ENCODE results near the gene SLC25A5. TPM values are rescaled to one million over a fixed set of nuclear protein-coding genes. Genes with fewer than 3 reads are reported as not detected.
A peak's percentile ranks its signal among the peaks of the same experiment; 100 is the strongest.

Gene SLC25A5
- total and polyA plus RNA-seq, 4 donors = 103 to 392 (median 144) TPM

DNA sequence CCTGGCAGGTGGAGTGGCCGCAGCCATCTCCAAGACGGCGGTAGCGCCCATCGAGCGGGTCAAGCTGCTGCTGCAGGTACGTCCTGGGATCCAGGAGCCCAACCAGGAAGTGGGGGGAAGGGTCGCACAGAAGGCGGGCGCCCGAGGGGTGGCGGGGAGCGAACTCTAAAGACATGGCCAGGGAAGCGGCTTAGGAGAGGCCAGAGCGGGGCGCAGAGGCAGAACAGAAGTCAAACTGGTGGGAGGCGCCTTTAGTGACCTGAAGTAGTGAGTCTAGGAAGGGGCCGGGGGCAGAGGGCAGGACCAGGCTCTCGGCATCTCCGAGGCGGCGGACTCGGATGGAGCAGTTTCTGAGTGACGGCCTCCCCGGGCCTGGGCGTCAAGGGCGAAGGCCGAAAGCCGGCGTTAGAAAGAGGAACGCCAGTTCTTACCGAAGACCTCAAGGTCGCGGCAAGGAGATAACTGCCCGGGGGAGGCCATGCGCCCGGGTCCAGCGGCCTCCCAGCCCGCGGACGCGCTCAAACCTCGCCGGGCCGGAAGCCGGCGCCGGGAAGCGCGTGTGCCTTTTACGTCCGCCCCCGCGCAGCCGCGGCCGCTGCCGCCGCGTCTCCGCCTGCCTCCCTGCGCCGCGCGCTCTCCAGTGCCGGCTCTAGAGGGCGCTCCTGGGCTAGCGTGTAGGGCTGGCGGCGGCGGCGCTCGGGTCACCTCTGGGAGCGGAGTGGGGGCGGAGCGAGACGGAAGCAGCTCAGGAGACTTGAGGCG lies 488 bp downstream of the SLC25A5 start:
- 1 to 32% methylated on average over 53 to 78 of the region's 78 CpGs for WGBS, 2 donors
- no peaks in the 10 kb centered on the region for H3K27me3 ChIP-seq (ENCODE audit: control insufficient read depth in 1 of 2, insufficient read depth in 2 of 2, low read length in 1 of 2)
- peak; percentile 90 to 96 for DNase-seq
- intact Hi-C loops (cut with DNase I) = loop anchor here in 1 of 2 donors (10.0 kb wide), 1 partner anchor 406 kb away; the partner anchor contains the start of genes NDUFA1 and RNF113A
- H3K36me3 ChIP-seq (ENCODE audit: control insufficient read depth in 1 of 2, insufficient read depth in 2 of 2, low read length in 1 of 2) = peaks cover 0 to 2% of the 10 kb centered on the region in 2 donors
- peak overlapping the region; percentile 50 to 62 for H3K4me3 ChIP-seq (ENCODE audit: low read length in 2 of 2)
- H3K9me3 ChIP-seq (ENCODE audit: control insufficient read depth, low read length) = no peaks in the 10 kb centered on the region
- no peaks in the 10 kb centered on the region for H3K4me1 ChIP-seq (ENCODE audit: control insufficient read depth in 1 of 2, insufficient read depth in 2 of 2, low read length in 2 of 2)
- H3K27ac ChIP-seq (ENCODE audit: low read depth in 1 of 2, low read length in 2 of 2) = peak overlapping the region in 1 of 2 donors; percentile 82
- peak; percentile 93 for ATAC-seq (ENCODE audit: low FRiP score)

GRCh38 chrX:119469313-119469635 lies 1.0 kb downstream of the SLC25A5 start:
- DNase-seq (no peak), ATAC-seq (ENCODE audit: low FRiP score) (no peak)
- intact Hi-C loops (cut with DNase I) = loop anchor here in 1 of 2 donors (10.0 kb wide), 1 partner anchor 406 kb away; the partner anchor contains the start of genes NDUFA1 and RNF113A
- Histone ChIP-seq H3K4me1 (ENCODE audit: control insufficient read depth in 1 of 2, insufficient read depth in 2 of 2, low read length in 2 of 2) (no peaks in the 10 kb centered on the region), H3K4me3 (ENCODE audit: low read length in 2 of 2) (no peak overlapping the region), H3K27ac (ENCODE audit: low read depth in 1 of 2, low read length in 2 of 2) (peak overlapping the region in 1 of 2 donors; percentile 50), H3K9me3 (ENCODE audit: control insufficient read depth, low read length) (no peaks in the 10 kb centered on the region), H3K36me3 (ENCODE audit: control insufficient read depth in 1 of 2, insufficient read depth in 2 of 2, low read length in 1 of 2) (peaks cover 0 to 2% of the 10 kb centered on the region in 2 donors), H3K27me3 (ENCODE audit: control insufficient read depth in 1 of 2, insufficient read depth in 2 of 2, low read length in 1 of 2) (no peaks in the 10 kb centered on the region)
- 14 to 44% methylated on average over 8 of the region's 8 CpGs for WGBS, 2 donors

DNA sequence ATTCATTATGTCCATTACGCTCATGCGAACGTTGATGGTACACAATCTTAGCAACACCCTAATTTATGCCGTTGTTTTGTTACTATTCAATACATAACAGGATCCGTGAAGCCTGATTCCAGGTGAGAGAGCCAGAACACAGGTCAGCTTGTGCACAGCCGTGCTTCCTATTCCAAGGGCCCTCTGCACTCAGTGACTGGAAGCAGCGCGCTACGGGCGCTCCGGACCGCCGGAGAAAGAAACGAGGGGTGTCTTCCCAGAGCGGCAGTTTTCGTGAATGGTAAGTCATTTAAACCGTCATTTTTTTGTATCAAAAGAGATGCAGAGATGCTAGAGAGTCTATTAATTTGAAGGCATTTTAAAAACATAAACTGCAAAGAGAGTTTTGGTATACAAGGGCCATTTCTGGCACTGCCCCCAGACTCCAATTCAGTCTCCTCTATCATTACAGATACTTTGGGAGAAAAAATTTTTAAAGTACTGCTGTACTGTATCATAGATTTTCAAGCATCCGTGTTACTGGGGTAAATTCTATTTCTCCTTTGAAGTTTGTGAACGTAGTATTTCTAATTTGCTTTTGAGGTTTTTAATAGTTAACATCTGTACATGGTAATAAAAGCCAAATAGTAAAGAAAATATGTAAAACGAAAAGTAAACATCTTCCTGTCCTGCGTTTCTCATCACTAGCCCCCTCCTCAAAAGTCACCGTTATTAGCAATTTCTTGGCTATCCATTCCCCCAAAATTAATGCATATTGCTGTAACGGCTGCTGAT lies 6.6 kb downstream of the SLC25A5 start:
- Histone ChIP-seq H3K4me1 (ENCODE audit: control insufficient read depth in 1 of 2, insufficient read depth in 2 of 2, low read length in 2 of 2) (no peaks in the 10 kb centered on the region), H3K4me3 (ENCODE audit: low read length in 2 of 2) (no peak overlapping the region), H3K27ac (ENCODE audit: low read depth in 1 of 2, low read length in 2 of 2) (no peak overlapping the region), H3K27me3 (ENCODE audit: control insufficient read depth in 1 of 2, insufficient read depth in 2 of 2, low read length in 1 of 2) (no peaks in the 10 kb centered on the region), H3K9me3 (ENCODE audit: control insufficient read depth, low read length) (no peaks in the 10 kb centered on the region), H3K36me3 (ENCODE audit: control insufficient read depth in 1 of 2, insufficient read depth in 2 of 2, low read length in 1 of 2) (peaks cover 0 to 2% of the 10 kb centered on the region in 2 donors)
- intact Hi-C loops (cut with DNase I) = no loop called here
- ATAC-seq (ENCODE audit: low FRiP score) (no peak), DNase-seq (no peak)
- 74 to 81% methylated on average over 23 of the region's 23 CpGs for WGBS, 2 donors

DNA sequence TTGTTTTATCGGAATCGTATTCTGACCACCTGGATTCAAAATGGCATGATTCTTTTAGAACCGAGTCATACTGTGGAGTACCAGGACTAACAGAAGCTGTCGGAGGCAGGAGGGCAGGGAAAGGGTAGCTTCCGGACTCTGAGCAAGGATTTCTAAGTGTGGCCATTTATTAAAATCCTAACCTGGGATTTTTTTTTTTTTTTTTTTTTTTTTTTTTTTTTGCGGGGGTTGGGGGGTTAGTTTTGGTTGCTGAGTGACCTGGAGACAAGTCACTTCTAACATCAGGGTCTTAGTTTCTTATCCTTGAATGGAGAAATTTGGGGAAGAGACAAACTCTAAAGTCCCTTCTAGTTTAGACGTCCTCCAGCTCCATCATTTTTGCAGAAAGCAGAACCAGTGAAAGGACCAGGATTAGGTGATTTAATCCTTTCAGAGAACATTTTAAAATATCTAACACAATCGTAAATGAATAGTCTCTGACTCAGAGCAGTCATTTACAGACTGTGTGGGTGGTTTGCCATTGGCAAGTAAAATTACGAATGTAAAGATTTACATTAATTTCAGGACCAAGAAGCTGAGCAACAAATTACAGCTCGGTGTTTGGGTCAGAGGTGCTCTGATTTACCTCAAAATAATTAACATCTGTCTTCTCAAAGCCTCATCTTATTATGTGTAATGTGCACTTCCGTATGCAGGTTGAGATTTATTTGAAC lies 7.3 kb downstream of the SLC25A5 start:
- DNase-seq (no peak), ATAC-seq (ENCODE audit: low FRiP score) (no peak)
- Histone ChIP-seq H3K36me3 (ENCODE audit: control insufficient read depth in 1 of 2, insufficient read depth in 2 of 2, low read length in 1 of 2) (no peaks in the 10 kb centered on the region), H3K27me3 (ENCODE audit: control insufficient read depth in 1 of 2, insufficient read depth in 2 of 2, low read length in 1 of 2) (no peaks in the 10 kb centered on the region), H3K9me3 (ENCODE audit: control insufficient read depth, low read length) (no peaks in the 10 kb centered on the region), H3K4me3 (ENCODE audit: low read length in 2 of 2) (no peak overlapping the region), H3K27ac (ENCODE audit: low read depth in 1 of 2, low read length in 2 of 2) (no peak overlapping the region), H3K4me1 (ENCODE audit: control insufficient read depth in 1 of 2, insufficient read depth in 2 of 2, low read length in 2 of 2) (no peaks in the 10 kb centered on the region)
- intact Hi-C loops (cut with DNase I) = no loop called here
- WGBS, 2 donors = 65 to 76% methylated on average over 10 to 11 of the region's 11 CpGs

DNA sequence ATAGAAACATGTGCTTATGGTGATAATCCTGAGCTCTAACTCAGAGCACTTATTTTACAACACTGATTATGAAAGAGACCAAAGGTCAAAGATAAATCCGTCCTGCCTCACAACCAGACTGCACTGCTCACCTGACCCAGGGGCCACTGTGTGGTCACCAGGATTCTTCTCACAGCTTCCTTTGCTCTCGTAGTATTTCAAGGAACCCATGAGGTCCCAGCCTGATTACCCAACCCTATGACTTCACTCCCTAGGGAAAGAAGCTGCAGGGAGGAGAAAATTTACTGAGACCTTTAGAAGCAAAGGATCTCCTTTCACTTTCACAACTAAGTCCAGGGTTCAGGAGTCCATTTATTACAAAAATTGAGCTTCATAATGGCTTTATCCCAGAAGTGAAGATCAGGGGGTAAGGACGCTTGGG lies 9.6 kb downstream of the SLC25A5 start:
- H3K27me3 ChIP-seq (ENCODE audit: control insufficient read depth in 1 of 2, insufficient read depth in 2 of 2, low read length in 1 of 2) = no peaks in the 10 kb centered on the region
- H3K27ac ChIP-seq (ENCODE audit: low read depth in 1 of 2, low read length in 2 of 2) = no peak overlapping the region
- WGBS, 2 donors = 39 to 44% methylated on average over 3 of the region's 3 CpGs
- ATAC-seq (ENCODE audit: low FRiP score) = peak; percentile 12
- DNase-seq = no peak
- H3K9me3 ChIP-seq (ENCODE audit: control insufficient read depth, low read length) = no peaks in the 10 kb centered on the region
- intact Hi-C loops (cut with DNase I) = no loop called here
- H3K4me1 ChIP-seq (ENCODE audit: control insufficient read depth in 1 of 2, insufficient read depth in 2 of 2, low read length in 2 of 2) = no peaks in the 10 kb centered on the region
- no peak overlapping the region for H3K4me3 ChIP-seq (ENCODE audit: low read length in 2 of 2)
- no peaks in the 10 kb centered on the region for H3K36me3 ChIP-seq (ENCODE audit: control insufficient read depth in 1 of 2, insufficient read depth in 2 of 2, low read length in 1 of 2)

DNA sequence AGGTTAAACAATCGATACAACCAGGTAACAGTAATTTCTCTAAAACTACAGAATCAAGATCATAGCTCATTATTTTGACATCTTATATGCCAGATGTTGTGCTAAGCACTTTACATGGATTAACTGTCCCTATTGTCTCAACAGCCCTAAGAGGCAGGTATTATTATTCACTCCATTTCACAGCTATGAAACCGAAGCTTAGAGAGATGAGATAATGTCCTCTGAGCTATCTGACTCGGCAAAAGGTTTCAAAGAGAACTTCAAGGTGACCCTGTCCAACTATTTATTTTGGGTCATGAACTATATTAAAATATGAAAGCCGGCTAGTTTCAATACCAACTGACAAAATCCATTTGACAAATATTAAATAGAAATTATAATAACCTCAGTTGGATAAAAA lies 10.3 kb downstream of the SLC25A5 start:
- no peaks in the 10 kb centered on the region for H3K9me3 ChIP-seq (ENCODE audit: control insufficient read depth, low read length)
- DNase-seq (no peak), ATAC-seq (ENCODE audit: low FRiP score) (no peak)
- no peak overlapping the region for H3K27ac ChIP-seq (ENCODE audit: low read depth in 1 of 2, low read length in 2 of 2)
- H3K36me3 ChIP-seq (ENCODE audit: control insufficient read depth in 1 of 2, insufficient read depth in 2 of 2, low read length in 1 of 2) = no peaks in the 10 kb centered on the region
- intact Hi-C loops (cut with DNase I) = no loop called here
- WGBS, 2 donors = 84 to 85% methylated on average over 4 of the region's 4 CpGs
- no peak overlapping the region for H3K4me3 ChIP-seq (ENCODE audit: low read length in 2 of 2)
- no peaks in the 10 kb centered on the region for H3K27me3 ChIP-seq (ENCODE audit: control insufficient read depth in 1 of 2, insufficient read depth in 2 of 2, low read length in 1 of 2)
- no peaks in the 10 kb centered on the region for H3K4me1 ChIP-seq (ENCODE audit: control insufficient read depth in 1 of 2, insufficient read depth in 2 of 2, low read length in 2 of 2)

- no peaks in the 10 kb centered on the region for H3K36me3 ChIP-seq (ENCODE audit: control insufficient read depth in 1 of 2, insufficient read depth in 2 of 2, low read length in 1 of 2)
- H3K4me1 ChIP-seq (ENCODE audit: control insufficient read depth in 1 of 2, insufficient read depth in 2 of 2, low read length in 2 of 2) = no peaks in the 10 kb centered on the region
- WGBS, 2 donors = 80 to 90% methylated on average over 2 of the region's 2 CpGs
- no peak overlapping the region for H3K4me3 ChIP-seq (ENCODE audit: low read length in 2 of 2)
- no peak overlapping the region for H3K27ac ChIP-seq (ENCODE audit: low read depth in 1 of 2, low read length in 2 of 2)
- no peak for DNase-seq
- no peaks in the 10 kb centered on the region for H3K9me3 ChIP-seq (ENCODE audit: control insufficient read depth, low read length)
- no peaks in the 10 kb centered on the region for H3K27me3 ChIP-seq (ENCODE audit: control insufficient read depth in 1 of 2, insufficient read depth in 2 of 2, low read length in 1 of 2)
- ATAC-seq (ENCODE audit: low FRiP score) = no peak
- intact Hi-C loops (cut with DNase I) = no loop called here
Observed at GRCh38 chrX:119479845-119480244, 11.6 kb downstream of the SLC25A5 start.

GRCh38 chrX:119481323-119481801 lies 13.1 kb downstream of the SLC25A5 start:
- no peak for ATAC-seq (ENCODE audit: low FRiP score)

More at GRCh38 chrX:119481323-119481801, 13.1 kb downstream of the SLC25A5 start:
- Histone ChIP-seq H3K4me3 (ENCODE audit: low read length in 2 of 2) (no peak overlapping the region), H3K9me3 (ENCODE audit: control insufficient read depth, low read length) (no peaks in the 10 kb centered on the region), H3K27ac (ENCODE audit: low read depth in 1 of 2, low read length in 2 of 2) (no peak overlapping the region), H3K4me1 (ENCODE audit: control insufficient read depth in 1 of 2, insufficient read depth in 2 of 2, low read length in 2 of 2) (no peaks in the 10 kb centered on the region), H3K27me3 (ENCODE audit: control insufficient read depth in 1 of 2, insufficient read depth in 2 of 2, low read length in 1 of 2) (no peaks in the 10 kb centered on the region), H3K36me3 (ENCODE audit: control insufficient read depth in 1 of 2, insufficient read depth in 2 of 2, low read length in 1 of 2) (no peaks in the 10 kb centered on the region)
- intact Hi-C loops (cut with DNase I) = no loop called here
- 71 to 72% methylated on average over 4 of the region's 4 CpGs for WGBS, 2 donors
- peak in 1 of 2 donors; percentile 59 for DNase-seq

Data from aorta (tissue), 5 donors.